Measurements from ENCODE around the gene FAM227A.
A peak's percentile ranks its signal among the peaks of the same experiment; 100 is the strongest.

FAM227A gene

DNA sequence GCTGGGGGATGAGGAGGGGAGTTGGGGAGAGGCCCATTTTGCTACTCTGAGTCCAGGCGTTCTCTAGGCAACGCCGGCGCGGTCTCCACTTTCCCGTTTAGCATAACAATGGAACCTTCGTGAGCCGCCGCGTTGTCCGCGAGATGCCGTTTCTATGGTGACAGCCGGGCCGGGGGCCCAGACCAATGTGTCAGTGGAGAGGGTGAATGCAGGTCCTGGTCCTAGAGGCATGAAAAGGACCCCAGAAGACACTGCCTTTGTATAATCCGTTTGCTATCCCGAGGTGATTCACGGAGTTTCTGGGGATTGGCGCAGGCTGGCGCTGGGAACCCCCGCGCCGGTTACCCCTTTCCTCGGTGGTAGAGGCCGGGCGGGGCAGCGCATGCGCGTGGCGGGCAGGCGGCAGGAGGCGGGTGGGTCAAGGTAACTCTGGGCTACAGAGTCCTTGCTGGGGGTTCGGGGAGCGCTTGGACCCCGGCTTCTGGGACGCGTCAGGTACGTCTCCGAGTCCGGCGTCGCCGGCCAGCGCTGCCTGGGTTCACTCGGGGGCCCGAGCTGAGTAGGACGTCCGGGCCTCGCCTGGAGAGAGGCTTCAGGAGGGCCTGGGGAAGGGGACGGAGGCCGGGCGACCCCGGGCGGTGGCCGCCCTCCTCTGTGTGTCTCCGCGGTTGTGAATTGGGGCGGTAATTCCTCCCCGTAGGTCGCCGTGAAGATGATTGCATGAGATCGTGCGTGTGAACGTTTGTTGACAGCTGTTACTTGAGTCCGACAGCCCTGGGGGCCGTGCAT is at the start of gene FAM227A, which contains the start of gene CBY1:
TSS of gene FAM227A (minus strand) at position 137 of the 789 bp plus-strand sequence. CDS start 6,224 bp downstream, outside the sequence.
TSS of gene CBY1 (plus strand) at position 383 of the 789 bp plus-strand sequence. CDS start 11,417 bp downstream, outside the sequence.
- DNase-seq, result peak; percentile 92

DNA sequence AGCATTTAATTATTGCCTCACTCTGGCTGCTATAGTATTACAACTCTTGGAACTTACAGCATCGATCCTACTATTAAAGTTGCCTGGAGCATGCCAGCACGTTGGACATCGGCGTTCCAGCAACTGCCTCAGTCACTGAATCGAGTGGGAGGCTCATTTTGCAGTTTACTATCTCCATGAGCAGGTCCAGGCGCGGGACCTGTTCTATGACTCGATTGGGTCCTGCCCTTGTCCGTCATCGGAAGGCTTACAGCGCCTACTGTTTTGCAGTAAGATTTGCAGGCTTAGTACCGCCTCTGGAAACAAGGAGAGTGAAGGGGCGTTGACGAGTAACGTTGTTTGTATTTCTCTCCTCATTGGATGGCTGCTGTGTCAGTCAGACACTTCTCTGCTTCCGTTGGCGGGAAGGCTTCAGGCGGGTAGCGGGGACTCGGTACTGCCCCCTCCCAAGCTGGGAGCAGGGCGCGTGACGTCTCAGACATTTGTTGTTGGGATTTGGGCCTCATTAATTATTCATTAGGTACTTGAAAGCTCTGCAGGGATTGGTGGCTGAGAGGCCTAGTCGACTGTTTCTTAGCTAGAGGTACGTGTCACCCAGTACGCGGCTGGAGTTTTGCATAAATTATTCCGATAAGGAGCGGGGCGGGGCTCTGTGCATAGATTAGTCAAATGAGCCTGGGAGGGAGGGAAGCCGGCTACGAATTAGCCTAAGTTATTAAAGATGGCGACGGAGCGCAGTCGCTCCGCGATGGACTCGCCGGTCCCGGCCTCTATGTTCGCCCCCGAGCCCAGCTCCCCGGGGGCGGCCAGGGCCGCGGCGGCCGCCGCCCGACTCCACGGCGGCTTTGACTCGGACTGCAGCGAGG is 49.3 kb upstream of the FAM227A start, which contains the start of gene GTPBP1:
TSS of gene GTPBP1 (plus strand) at position 710 of the 866 bp plus-strand sequence. CDS start at position 722, 12 bp downstream.
- DNase-seq, result peak; percentile 99

DNA sequence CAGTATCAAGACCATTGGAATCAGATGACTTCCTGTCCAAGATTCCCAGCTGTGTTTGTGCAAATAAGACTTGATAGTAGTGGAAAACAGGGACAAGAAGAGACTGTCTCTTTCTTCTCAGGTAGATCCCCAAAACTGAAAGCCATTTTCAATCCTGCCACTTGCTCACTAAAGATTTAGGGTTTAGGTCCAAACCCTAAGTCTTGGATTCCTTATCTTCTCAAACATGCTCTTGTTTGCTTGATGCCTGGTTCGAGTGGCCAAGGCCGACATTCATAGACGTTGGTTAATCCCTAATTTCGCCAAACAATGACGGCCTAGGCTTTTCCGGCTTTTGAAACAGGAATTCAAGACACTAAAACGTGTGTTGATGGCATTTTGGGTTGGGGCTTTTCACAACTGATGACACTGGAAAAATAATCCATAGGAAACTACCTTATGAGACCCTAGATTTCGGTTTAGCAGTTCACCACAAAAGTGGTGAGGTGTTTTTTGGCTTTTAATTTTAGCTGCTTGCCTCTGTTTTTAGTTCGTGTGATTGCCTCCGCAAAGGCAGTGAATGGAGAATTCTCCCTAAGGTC is 48.6 kb upstream of the FAM227A start:
- DNase-seq, result no peak

DNA sequence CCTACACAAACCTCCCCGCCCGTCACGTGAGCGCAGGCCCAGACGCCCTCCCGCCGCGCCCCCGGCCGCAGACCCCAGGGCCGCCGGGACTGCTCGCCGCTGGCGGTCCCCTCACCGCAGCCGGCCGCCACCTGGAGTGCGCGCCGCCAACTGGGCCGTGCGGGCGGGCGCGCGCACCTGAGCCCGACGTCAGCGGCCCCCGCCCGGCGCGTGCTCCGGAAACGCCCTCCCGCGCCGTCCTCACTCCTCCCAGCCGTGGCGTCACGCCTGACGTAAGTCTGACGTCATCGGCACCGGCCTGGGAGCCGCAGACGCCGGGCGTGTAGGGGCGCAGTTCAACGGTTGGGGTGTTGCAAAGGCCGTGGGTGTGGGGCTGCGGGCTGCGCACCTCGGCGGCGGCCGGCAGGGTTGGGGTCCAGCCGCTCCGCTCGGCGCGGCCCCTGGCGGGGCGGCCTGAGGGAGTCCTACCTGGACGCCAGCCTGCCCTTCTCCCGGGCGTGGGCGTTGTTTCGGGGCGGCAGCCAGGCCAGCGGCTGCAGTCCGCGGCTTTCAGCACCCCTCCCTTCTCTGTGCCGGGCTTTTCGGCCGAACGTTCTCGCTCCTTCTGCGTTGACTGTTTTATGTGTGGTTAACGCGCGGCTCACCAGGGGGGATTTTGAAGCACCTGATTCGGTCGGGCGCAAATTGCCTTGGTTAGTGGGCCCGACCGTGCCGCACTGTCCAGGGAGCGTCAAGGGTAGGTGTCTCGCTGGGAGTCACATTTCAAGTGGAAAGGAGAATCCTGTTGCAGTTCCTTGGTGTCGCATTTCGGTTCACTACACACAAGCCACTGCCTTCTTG is 44.8 kb upstream of the FAM227A start, which contains the start of gene JOSD1:
TSS of gene JOSD1 (minus strand) at position 155 of the 840 bp plus-strand sequence. CDS start 956 bp downstream, outside the sequence.
- peak; percentile 85 for DNase-seq

DNA sequence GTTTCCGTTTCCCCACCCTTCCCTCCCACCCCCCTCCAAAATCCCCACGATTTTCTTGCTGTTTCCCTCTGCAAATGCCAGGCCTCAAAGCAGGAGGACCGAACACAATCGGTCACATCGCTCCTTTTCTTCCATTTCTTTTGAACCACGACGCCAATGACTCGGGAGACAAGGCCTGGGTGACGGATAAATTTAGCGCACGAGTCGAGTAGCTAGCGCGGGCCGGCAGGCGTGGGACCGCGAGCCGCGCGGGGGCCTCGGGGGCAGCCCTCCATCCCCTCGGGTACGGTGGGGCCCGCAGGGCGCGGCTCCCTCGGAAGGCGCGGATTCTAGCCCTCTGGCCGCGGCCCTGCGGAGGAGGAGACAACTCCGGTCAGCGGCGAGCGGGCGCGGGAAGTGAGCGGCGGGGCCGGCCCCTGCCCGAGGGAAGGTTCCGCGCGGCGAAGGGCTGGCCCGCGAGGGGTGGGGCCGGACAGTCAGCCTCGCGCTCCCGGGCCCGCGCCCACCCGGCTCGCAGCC is 44.1 kb upstream of the FAM227A start:
- no peak for DNase-seq

DNA sequence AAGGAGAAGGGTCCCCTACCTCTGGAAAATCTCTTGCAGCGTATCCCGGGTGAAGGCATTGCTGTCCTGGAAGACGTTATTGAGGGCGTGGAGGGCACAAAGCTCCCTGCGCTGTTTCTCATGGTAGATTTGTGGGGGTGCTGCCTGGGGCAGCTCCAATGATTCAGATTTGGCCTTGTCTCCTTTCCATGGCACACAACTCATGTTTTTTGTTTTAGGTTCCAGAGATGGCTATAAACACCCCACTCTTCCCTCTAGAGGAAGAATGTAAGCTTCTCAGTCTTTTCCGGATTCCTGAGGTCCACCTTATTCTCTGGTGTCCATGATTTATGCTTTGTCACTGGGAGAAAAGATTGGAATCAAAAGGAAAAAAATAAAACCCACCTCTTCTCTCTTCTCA is 43.6 kb upstream of the FAM227A start:
- DNase-seq, result no peak

DNA sequence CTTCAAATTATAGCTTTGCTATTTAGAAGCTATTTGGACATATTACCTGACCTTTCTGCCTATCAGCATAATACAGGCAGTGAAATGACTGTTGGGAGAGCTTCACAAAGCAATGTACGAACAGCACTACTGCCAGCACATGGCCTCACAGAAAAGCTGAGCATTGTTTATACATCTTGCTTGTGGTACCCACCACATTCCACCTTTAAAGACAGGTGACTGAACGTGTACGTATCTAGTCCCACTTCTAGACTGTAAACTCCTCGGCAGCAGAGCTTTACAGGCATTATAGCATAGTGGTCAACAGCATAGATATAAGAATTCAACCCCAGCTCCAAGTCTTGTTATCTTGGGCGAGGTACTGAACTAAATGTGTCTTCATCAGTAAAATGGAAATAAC is 43.0 kb upstream of the FAM227A start:
- no peak for DNase-seq

DNA sequence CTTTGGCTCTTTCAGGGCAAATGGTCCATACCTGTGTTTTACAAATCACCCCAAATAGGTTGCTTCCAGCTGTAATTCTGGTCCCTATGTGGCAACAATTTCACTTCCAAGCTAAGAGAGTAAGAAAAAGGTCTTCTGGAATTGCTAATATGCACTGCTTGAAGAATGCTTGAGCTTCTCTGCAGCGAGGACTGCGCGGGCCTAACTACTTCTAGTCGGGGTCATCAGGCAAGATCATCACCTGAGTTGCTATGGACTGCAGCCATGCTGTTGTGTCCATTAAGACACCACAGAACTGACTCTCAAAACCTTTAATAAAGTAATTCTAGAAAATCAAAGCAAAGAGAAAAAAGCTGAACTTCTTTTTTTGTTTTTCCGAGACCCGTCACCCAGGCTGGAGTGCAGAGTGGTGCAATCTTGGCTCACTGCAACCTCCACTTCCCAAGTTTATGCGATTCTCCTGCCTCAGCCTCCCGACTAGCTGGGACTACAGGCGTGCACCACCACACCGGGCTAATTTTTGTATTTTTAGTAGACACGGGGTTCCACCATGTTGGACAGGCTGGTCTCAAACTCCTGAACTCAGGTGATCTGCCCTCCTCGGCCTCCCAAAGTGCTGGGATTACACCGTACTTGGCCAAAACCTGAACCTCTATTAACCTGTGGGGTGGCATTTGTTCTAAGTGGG is 42.4 kb upstream of the FAM227A start:
- DNase-seq, result no peak

DNA sequence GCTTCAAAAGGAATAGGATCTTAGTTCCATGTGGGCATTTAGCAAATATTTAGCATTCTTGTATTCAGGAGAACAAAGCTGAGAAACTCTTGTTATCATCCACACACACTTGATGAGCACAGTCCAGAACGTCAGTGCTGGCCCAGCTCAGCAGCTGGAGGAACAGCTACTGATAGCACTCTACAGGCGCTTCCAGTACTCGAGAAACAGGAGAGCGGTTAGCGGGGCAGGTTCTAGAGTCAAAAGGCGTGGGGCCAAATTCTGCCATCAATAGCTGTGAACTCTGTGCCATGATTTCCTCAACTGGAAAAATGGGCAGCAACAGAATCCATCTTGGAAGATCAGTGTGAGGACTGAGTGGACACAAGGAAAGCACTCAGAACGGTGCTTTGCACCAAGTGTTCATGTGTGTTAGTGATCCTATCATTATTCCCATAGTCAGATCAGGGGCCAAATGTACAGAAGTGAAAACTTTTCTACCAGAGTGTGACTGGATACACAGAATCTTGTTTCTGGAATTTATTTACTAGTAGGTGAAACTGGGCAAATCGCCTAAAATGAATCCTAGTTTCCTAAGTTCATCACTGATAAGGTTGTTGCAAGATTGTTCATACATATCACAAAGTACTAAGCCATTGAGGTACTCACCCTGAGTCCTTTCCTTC is 41.4 kb upstream of the FAM227A start:
- no peak for DNase-seq

DNA sequence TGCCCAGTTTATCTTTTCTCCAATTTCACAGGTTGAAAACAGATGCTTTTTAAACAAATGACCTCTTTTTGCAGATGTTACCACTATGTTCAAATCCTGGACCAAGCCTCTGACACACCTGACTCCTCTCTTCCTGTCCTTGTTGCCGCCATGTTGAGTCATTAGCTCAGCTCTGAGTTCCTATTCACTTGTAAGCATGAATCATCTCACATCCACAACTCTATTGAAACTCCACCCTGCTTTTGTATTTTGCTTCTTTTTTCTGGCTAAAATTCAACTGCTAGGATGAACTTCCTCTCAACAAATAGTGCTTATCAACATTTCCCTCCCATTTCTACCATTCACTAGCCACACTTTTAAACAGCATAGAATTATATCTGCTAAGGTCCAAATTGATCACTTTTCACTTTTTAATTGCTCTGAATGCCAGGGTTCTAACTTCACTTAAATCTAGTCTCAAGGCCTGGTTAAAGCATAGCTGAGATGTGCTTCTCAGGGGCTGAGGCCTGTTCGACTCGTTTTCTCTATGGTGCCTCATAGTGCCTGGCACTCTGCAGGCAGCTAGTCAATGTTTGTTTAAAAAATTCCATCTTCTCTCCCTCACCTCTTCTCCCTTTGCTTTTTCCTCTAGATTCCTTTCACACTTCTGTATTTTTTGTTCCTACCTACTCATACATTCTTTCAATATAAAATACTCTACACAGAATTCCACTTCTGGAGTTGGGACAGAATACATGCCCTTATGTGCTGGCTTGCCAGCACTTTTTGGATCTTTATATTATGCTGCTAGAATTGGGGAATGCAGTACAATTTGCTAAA is 40.6 kb upstream of the FAM227A start:
- no peak for DNase-seq

DNA sequence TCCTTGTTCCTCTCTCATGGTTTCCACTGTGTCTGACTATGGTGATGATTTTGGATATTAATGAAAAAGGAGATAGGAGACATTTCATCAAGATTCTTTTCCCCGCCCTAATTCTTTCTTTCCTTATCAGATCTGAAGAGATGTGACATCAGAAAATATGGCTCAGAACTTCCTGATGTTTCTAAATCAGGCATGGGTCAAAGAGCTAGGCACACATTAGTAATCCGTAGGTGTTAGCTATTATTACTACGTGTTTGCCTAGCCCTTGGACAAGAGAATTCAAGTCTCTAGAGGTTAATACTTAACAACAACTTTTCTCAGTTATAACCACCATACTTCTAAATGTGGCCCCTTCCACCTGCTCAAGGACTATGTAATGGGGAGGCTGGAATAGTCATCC is 38.7 kb upstream of the FAM227A start:
- no peak for DNase-seq

DNA sequence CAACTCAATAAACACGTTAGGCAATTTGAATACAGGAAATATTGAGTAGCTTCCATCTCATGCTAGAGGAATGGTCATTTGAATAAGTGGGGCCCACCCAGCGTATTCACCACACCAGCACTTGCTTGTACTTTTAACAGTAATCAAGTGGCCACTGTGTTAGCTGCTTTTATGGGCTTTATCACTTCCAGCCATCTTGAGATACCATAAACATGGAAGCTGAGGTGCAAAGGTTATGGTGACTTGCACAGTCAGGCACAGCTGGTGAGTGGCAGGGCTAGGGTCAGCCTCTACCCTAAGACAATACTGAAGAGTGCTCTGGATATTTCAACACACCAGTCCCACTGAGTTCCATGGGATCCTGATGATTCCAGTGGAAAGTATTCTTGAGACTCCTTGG is 37.9 kb upstream of the FAM227A start:
- no peak for DNase-seq

DNA sequence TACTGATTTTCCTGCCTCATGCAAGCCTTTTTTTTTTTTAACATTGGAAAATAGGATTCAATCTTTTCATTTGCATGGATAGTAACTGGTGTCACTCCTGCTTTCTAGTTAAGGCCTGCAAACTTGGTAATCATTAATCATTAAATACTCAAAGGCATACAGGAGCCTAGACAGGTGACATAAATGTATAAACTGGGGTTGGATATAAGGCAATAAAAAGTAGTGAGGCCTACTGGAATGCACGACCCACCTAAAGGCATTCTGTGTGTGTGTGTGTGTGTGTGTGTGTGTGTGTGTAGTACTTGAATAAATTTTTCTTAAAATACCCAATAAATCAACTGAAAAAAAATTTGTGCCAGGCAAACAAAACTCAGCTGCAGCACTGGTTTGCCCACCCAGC is 33.5 kb upstream of the FAM227A start:
- no peak for DNase-seq

DNA sequence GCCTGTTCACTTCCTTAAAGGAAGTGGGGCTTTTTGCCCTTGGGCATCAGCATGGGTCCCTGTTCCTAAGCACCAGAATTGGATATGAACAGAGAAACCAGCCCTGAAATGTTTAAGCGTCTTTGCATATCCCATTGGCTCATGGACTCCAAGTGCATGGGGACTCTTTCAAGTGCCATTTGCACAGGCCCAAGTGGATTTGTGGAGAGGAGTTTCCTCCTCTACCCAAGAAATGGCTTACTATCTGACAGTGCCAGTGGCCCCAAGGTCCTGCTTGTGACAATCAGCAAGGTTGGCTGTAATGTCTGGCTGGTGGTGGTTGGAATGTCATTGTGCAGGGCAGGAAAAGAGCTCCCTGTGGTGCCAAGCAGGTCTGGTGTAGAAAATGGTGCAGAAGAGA is 29.6 kb upstream of the FAM227A start:
- no peak for DNase-seq

DNA sequence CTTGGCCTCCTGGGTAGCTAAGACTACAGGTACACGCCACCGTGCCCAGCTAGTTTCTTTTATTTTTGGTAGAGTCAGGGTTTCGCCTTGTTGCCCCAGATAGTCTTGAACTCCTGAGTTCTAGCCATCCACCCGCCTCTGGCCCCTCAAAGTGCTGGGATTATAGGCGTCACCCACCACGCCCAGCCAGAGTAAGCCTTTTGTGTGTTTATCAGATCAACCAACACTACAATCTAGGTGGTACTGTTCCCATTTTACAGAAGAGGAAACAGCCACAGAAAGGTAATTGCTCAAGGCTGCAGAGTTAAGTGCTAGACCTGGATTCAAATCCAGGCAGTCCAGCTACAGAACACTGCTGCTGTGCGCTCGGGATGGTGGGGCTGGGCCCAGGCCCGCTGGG is 28.7 kb upstream of the FAM227A start:
- DNase-seq, result no peak

DNA sequence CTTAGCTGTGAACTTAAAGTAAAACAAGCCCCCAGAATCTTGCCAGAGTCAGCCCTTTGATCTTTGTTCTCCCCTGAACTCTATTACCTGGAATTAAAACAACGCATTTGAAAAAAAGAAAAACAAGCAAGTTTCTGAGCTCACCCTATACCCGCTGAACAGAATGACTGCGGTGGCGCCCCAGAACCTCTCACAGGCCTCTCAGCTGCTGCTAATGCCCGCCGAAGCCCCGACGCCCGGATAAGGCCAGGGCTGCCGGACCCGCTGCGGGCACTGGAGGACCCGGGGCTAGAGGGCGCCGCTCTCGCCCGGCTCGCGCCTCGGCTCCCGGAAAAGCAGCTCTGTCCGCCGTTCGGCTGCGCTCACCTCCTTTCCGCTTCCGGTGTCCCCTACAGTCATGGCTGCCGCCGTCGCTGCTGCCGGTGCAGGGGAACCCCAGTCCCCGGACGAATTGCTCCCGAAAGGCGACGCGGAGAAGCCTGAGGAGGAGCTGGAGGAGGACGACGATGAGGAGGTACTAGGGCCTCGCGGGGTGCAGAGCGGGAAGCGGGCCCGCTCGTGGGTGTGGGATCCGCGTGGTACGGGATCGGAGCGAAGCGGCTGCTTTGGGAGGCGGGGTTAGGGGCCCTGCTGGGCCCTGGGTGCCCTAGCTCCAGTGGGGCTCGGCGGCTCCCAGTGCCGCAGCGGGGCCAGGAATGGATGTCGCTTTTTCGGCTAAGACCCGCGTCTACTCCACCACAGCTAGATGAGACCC is 25.6 kb upstream of the FAM227A start, which contains the start of gene TOMM22:
TSS of gene TOMM22 (plus strand) at position 376 of the 754 bp plus-strand sequence. CDS start at position 398, 22 bp downstream.
- DNase-seq, result peak; percentile 79

DNA sequence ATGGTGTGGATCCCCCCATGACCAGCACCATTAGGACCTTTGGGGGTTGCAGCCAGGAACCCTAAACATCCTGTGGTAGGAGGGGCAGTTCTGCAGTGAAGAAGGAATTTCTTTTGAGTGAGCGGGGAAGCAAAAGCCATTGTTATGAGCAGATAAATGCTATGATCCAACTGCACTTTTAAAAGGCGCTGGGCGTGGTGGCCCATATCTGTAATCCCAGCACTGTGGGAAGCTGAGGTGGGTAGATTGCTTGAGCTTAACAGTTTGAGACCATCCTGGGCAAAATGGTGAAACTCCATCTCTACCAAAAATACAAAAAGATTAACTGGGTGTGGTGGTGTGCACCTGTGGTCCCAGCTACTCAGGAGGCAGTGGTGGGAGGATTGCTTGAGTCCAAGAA is 19.6 kb upstream of the FAM227A start:
- DNase-seq, result no peak

DNA sequence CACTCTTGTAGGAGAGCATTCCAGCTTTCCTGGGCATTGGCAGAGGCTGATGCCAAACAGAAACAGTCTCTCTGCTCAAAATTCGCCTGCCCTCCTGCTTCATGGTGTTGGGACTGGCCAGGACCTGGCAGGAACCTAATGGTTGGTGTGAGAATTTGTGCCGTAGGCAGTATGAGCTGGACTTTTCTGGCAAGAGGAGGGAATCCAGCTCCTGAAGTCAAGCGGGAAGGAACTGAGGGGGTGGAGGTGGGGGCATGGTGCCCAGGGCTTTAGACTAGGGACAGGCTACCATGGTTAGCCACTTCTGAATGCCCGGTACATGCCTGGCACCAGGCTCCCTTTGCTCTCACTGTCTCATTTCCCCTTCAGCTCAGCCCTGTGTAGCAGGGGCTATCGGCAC is 18.7 kb upstream of the FAM227A start:
- no peak for DNase-seq
